ENCODE measurements around the gene RNU6-1.

DNA sequence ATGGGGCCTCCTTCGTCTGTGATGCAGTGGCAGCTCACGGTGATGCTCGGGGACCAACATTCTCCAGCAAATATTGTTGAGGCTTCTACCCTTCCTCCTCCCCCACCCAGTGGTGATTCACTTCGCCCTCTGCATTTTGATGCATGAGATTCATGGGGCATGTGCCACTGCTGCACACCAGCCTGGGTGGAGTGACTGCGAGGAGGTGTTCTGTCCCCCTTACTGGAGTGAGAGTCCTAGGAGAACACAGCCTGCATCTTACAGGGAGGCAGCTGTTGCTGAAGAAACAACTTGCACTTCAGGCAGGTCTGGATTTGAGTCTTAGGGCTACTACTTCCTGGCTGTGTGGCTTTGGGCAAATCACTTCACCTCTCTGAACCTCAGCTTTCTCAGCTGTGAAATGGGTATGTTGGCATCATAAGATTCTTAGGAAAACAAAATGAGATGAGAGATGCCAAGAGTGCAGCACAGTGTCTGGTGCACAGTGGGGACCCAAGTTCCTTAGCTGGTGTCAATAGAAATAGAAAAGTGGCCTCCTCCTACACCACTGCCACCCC, 24.7 kb downstream of the RNU6-1 start:
- TF ChIP-seq POLR2A (IDR thresholded peaks at IDR 0.05) (no peak), CTCF (IDR thresholded peaks at IDR 0.05) (no peak)
